Loucy (cell line): ENCODE measurements around the gene ZFP91.

Experiments
- CTCF ChIP-seq: fragments of 200-600 bp; sonication (generic); conservative IDR thresholded peaks from 2 replicates; pipeline ENCODE4 v1.5.1; 2014; ENCODE audit warnings: mild to moderate bottlenecking, antibody characterized with exemption, low read length
- EZH2phosphoT487 ChIP-seq: fragments of 200-600 bp; IDR thresholded peaks from 2 replicates; pipeline ENCODE4 v1.6.1; 2018; ENCODE audit warnings: antibody characterized with exemption, mild to moderate bottlenecking, moderate library complexity, borderline replicate concordance

GRCh38 chr11:58626934-58627483 lies 48.1 kb downstream of the ZFP91 start:
- no peak for TF ChIP-seq CTCF
- no peak for TF ChIP-seq EZH2phosphoT487
